GM18511 (cell line): Measurements from ENCODE around the gene TRAPPC12.
"Not testable (repeated sequence)": the region's sequence is repeated elsewhere in the genome, so short reads cannot be mapped to it uniquely, and the experiment has no call there.

ENCODE experiments used
- ATAC-seq: cut with Tn5 transposase; IDR thresholded peaks from one replicate; pipeline ENCODE4 v1.9.1; 2021; ENCODE audit warnings: mild to moderate bottlenecking, moderate library complexity; ENCODE audit not compliant: unreplicated experiment

The TRAPPC12 gene

DNA sequence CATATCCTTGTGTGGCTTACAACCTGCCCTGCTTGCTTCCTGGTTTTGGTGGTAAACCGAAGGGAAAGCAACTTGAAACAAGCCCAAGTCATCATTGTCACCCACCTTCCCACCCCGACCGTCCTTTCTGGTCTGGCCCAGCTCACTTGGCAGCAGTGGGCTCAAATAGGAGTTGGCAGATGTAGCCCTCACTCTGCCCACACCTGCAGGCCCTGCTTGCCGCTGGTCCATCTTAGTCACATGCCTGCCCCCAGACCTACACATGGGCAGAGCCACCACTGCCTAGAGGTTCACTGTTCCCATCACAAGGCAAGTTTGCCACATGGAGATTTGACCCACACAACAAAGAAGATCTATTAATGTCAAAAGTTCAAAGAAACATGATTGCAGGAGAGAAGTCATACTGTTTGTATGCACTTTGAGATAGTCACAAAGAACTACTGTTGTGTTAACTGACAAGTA, 11.2 kb upstream of the TRAPPC12 start:
- ATAC-seq, result no peak

DNA sequence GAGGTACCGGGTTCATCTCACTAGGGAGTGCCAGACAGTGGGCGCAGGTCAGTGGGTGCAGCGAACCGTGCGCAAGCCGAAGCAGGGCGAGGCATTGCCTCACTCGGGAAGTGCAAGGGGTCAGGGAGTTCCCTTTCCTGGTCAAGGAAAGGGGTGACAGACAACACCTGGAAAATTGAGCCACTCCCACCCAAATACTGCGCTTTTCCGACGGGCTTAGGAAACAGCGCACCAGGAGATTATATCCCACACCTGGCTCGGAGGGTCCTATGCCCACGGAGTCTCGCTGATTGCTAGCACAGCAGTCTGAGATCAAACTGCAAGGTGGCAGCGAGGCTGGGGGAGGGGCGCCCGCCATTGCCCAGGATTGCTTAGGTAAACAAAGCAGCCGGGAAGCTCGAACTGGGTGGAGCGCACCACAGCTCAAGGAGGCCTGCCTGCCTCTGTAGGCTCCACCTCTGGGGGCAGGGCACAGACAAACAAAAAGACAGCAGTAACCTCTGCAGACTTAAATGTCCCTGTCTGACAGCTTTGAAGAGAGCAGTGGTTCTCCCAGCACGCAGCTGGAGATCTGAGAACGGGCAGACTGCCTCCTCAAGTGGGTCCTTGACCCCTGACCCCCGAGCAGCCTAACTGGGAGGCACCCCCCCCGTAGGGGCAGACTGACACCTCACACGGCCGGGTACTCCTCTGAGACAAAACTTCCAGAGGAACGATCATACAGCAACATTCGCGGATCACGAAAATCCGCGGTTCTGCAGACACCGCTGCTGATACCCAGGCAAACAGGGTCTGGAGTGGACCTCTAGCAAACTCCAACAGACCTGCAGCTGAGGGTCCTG, 9.9 kb upstream of the TRAPPC12 start:
- not testable (repeated sequence) for ATAC-seq

DNA sequence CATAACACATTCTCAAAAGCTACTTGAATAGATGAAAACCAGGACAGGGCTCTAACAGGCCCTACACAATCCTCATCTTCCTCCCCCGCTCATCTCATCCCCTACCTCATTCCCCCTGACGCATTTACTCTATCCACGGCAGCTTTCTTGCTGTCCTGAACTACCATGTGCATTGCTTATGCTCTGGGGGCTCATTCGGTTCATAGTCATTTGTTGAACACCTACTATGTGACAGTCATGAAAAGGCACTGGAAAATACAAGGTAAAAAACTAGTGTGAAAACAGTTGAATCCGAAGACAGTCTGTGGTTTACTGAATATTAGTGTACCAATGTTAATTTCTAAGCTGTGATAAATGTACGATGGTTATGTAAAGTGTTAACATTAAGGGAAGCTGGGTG, 2.7 kb upstream of the TRAPPC12 start:
- no peak for ATAC-seq

DNA sequence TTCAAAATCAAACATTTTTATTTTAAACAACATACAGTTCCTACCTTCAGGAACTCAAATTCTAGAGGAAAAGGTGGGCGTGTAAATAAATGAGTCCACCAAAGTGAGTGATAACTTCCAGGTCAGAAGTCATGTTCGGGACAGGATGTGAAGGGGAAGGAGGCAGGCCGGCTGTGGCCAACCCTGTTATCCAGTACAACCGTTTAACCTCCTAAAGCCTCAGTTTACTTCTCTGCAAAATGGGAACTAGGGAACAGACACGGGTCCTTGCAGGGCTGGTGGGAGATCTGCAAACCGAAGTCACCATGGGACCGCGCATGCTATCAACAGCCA, 2.2 kb upstream of the TRAPPC12 start:
- ATAC-seq, result peak; percentile 29

DNA sequence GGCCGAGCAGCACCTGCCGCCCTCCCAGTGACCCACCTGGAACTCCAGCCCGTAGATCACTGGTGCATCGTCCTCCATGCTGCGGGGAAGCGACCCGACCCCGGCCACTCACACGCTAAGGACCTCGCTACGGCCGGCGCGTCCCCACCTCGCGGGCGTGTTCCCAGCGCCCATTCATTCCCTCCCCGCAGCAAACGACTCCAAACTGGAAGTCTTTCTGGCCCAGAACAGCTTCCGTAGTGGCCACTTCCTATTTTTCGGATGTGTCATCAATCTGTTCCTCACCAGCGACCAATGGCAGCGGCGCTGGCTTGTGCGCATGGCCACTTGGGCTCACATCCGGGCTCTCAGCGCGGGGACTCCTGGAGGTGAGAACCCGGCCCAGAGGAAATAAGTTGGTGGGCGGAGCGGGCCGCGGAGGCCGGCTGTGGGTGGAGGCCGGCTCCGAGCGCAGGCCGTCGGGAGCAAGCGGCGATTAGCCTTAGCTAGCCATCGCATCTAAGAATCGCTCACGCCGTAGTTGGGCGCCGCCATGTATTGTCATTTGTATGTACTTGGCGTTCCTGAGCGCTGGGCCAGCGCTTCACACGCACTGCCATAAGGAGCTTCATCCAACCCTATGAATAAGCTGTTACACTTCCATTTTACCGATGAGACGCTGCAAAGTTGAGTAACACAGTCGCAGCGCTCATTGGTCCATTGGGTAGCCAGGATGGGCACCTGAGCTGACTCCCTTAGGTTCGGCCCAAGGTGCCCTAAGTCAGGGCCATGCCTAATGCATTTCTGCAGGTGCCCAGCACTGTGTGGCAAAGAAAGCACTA, 1.7 kb upstream of the TRAPPC12 start, which contains the start of gene EIPR1:
Gene EIPR1 (minus strand): TSS at position 207 of the 821 bp plus-strand sequence. CDS start 129 bp downstream, at position 78.
- peak; percentile 79 for ATAC-seq

DNA sequence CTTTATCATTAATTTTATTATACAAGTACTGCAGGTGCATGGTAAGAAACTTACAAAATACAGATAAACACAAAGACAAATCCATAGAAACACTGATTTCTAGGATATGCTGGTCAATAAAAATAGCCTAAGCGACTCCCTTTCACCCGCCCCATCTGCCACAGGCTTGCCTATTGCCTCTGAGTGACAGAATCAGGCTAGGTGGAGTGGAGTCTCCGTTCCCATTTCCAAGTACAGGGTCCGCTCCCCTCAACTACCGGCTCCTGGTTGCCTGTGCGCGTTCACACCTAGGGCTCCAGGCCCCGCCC, 201 bp upstream of the TRAPPC12 start:
- no peak for ATAC-seq

DNA sequence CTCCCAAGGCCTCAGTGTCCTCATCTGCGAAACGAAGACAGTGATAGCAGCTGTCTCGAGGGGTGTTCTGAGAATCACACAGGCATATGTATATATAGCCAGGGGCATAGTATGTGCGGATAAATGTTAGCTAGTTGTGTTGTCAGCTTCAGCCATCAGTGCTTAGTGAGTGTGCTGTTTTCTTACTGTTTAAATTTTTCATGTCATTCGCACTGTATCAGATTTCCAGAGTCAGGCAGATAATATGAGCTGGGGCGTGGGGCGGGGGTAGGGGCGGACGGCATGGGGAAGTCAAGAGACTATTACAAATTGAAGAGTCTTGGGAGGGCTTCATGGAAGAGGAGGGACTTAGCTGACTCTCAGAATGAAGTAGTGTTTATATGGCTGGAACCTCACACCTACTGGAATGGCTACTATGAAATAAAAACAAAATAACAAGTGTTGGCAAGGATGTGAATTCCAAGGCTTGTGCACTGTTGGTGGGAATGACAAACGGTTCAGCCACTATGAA, 7.0 kb downstream of the TRAPPC12 start:
- no peak for ATAC-seq

DNA sequence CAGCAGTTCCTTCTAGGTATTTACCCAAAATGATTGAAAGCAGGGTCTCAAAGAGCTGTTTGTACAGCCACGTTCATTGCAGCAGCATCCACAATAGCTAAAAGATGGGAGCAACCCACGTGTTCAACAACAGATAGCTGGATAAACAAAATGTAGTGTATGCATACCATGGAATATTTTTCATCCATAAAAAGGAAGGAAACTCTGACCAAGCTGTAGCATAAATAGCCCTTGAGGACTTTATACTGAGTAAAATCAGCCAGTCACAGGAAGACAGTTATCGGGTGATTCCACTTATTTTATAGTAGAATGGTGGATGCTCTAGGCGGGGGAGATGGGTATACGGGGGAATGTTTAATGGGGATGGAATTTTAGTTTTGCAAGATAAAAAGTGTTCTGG, 7.5 kb downstream of the TRAPPC12 start:
- no peak for ATAC-seq

DNA sequence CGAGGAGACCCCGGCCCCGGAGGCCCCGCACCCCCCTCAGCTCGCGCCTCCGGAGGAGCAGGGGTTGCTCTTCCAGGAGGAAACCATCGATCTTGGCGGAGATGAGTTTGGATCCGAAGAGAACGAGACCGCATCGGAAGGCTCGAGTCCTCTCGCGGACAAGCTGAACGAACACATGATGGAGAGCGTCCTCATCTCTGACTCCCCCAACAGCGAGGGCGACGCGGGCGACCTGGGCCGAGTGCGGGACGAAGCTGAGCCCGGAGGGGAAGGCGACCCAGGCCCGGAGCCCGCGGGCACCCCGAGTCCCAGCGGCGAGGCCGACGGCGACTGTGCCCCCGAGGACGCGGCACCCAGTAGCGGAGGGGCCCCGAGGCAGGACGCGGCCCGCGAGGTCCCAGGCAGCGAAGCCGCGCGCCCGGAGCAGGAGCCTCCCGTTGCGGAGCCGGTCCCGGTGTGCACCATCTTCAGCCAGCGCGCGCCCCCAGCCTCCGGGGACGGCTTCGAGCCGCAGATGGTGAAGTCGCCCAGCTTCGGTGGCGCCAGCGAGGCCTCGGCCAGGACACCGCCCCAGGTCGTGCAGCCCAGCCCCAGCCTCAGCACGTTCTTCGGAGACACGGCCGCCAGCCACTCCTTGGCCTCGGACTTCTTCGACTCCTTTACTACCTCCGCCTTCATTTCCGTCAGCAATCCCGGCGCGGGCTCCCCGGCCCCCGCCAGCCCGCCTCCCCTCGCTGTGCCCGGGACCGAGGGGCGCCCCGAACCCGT, 8.3 kb downstream of the TRAPPC12 start:
- ATAC-seq, result no peak

DNA sequence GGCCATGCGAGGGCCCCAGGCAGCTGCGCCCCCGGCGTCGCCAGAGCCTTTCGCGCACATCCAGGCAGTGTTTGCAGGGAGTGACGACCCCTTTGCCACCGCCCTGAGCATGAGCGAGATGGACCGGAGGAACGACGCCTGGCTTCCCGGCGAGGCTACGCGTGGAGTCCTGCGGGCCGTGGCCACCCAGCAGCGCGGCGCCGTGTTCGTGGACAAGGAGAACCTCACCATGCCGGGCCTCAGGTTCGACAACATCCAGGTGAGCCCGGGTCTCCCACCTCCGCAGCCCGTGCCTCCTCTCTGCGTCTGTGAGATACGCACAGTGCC, 8.9 kb downstream of the TRAPPC12 start:
- no peak for ATAC-seq

DNA sequence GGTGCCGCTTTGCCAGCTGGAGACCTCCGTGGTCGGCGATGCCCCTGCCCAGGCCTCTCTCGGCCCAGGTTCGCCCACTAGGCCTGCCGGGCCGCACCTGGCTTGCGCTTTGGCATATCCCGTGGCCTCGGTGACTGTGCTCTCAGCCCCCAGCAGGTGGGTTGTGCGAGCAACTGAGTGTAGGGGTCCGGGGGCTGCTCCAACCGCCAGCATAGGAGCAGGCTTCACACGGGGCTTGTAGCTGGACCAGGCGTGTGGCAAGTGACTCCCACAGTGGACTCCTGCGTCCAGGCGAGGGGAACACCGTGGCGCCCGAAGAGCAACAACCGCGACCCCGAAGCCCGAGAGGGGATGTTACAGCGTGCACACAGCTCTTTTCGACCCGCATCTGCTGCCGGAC, 9.7 kb downstream of the TRAPPC12 start:
- no peak for ATAC-seq

DNA sequence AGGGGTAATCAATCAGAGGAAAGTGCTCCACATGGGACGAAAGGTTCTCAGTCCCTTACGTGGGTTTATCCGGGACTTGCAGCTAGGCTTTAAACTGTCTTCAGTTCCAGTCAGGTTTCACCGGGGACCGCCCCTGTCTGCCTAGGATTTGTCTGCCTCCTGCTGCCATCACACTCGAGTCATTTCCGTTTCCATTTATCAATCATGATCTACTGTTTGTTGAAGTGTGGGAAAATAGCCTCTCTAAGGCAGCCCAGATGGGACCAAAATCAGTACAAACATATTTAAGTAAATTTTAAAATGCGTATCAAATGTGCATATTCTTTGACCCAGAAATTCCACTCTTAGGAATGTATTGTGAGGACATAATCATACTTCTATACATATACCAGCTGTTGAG, 10.5 kb downstream of the TRAPPC12 start:
- ATAC-seq, result no peak

DNA sequence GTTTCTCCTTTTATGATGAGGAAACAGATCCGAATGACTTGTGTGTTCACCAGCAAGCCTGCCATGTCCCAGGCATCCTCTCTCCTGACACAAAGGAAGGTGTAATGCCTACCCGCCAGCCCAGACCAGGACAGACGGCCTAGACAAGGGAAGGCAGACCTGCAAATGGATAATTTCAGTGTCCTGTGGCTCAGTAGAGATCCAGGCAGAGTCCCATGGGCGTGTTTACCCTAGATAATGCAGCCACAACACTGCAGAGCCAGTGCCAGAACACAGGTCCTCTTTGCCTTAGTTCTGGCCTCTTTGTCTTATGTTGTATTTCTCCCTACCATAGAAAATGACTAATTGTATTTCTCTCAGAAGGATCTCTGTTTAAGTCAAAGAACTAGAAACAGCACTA, 12.7 kb downstream of the TRAPPC12 start:
- ATAC-seq, result no peak

DNA sequence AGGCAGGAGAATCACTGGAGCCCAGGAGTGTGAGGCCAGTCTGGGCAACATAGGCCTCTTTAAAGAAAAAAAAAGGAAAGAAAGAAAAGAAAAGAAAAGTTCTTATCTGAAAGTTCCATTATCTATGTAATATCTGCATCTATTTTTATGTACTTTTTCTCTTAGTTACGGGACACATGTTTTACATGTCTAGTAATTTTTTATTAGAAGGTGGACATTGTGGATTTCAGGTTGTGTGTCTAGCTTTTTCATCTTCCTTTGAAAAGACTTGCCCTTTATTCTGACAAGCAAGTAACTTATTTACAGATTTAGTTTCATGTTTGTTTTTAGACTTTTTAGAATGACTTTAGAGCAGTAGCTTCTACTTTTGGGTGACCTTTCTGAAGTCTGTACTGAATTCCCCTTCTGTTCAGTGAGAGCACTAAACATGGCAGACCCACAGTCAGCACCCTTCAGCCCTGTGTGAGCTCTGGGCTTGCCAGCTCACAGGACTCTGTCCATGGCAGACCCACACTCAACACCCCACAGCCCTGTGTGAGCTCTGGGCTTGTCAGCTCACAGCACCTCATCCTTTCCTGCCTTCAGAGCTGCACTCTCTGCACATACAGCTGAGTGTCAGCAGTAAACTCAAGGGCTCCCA, 17.5 kb downstream of the TRAPPC12 start:
- peak; percentile 69 for ATAC-seq

DNA sequence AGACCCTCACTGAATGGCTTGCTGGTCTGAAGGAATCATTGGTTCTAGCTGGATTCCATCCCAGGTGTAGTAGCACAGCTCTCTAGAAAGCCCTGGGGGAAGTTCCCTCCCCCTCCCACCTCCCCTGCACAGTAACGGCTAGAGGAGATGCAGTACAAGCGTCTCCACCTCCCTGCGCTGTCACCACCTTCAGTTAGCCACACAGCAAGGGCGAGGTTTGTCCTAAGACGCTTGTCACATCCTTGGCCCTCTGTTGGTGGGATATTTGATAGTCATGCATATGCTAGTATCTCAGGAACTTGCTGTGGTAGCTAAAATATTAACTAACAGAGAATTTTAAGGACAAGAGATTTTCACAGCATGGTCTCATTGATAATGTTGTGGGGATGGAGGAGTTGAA, 19.4 kb downstream of the TRAPPC12 start:
- no peak for ATAC-seq

DNA sequence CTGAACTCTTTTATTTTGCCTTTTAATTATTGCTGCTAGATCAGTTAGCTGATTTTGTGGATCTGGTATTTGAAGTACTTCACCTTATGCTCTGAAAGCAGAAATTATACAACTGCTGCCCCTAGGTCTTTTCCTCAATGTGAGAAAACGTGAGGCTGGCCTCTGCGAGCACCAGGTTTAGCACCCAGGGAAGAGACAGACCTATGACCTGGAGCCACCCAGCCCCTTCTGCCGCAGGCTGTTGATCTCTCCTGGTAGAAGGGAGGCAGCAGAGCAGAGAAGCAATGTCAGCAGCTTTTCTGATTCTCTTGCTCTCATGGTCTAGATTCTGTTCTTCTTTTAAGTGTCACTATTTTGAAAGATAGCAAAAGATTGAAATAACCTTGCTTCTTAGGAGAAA, 19.9 kb downstream of the TRAPPC12 start:
- ATAC-seq, result no peak

DNA sequence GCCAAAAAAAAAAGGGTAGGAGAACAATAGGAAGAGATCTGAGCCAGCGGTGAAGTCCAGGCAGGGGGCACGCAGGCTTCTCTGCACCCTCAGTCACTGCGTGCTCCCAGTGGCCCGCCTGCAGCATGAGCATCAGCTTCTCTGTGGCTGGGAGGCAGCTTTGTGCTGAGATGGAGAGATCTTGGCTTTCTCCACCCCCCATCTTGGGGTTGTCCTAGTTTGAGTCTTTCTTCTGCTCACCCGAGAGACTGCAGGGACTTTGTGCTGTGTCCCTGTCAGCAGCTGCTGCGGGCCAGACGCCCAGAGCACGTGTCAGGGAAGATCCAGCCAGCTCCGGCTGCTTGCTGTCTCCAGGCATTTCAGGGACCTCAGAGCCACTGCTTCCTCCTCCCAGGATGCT, 20.3 kb downstream of the TRAPPC12 start:
- no peak for ATAC-seq

DNA sequence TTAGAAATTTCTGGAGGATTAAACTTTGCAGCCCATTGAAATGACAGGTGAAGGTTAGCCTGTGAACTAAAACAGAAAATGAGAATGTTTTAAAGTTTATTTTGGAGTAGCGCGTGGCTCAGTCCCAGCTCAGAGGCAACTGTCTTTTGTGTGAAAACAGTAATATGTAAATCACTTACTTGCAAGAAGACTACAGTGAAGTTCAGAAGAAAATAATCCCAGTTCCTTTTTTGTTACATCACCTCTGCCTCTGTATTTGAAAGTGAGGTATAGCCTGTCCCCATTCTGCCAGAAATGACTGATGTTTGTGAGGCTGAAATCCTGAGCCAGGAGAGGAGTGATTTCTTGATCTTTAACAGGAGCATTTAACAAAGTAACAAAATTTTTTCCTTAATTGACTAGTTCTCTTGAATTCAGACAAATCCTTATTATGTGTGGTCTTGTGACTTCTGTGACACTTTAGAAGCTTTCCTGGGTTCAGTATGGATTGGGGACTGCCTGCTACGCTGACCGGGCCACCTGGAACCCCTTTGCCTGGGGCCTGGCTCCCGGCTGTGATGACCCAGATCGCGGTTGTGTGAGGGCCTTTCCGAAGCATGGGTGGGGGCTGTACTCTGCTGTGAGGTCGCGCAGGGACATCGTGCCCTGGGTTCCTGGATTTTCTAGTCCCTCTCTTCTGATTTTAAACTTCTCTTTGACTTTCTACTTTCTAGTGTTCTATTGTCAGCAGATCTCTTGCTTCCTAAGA, 24.3 kb downstream of the TRAPPC12 start:
- ATAC-seq, result peak; percentile 100

DNA sequence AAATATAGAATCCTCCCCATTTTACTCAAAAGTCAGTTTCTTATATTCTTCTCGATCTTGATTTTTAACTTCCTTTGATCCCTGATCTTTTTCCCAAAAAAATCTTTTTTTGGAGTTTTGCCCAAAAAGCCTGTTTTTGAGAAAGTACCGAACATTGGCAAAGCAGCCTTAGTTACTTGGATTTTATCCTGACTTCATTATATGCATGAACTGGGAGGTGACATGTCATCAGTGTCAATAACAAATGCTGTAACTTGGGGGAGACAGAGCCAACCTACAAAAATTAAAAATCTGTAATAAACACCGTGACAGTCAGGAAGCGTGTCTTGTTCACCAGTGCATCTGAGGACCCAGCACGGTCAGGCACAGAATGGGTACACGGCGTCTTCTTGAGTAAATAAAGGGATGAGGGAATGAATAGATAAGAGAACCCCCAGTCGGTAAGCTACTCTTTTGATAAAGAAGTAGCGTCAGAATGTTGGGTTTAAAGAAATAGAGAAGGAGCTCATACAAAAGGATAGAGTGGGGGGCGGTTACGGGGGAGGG, 24.9 kb downstream of the TRAPPC12 start:
- ATAC-seq, result no peak

DNA sequence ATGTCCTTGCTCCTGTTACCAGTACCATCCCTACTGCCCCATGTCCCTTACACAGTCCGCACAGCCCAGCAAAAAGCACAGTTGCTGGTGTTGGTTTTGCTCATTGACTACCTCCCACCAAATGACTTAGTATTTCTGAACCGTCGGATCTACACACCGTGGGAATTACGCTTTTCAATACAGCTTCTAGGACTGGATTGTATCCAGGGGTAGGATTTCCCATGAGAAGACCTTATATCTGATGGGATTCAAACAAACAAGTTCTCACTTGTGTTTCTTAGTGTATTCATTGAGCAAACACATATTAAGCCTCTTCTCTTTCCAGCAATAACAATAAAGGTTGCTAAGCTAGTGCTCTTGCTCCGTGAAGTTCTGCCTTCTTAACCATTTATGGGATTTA, 25.8 kb downstream of the TRAPPC12 start:
- no peak for ATAC-seq
